NCI-H187 treated with DMSO at 0.1 percent for 48 hours (cell line): ENCODE data around the gene GSTM1.
"Not testable (repeated sequence)": the region's sequence is repeated elsewhere in the genome, so short reads cannot be mapped to it uniquely, and the experiment has no call there.

ENCODE experiments used
- DNase-seq: peaks from one replicate; lab custom pipeline; 2025; lab: John Stamatoyannopoulos, UW

The GSTM1 gene

DNA sequence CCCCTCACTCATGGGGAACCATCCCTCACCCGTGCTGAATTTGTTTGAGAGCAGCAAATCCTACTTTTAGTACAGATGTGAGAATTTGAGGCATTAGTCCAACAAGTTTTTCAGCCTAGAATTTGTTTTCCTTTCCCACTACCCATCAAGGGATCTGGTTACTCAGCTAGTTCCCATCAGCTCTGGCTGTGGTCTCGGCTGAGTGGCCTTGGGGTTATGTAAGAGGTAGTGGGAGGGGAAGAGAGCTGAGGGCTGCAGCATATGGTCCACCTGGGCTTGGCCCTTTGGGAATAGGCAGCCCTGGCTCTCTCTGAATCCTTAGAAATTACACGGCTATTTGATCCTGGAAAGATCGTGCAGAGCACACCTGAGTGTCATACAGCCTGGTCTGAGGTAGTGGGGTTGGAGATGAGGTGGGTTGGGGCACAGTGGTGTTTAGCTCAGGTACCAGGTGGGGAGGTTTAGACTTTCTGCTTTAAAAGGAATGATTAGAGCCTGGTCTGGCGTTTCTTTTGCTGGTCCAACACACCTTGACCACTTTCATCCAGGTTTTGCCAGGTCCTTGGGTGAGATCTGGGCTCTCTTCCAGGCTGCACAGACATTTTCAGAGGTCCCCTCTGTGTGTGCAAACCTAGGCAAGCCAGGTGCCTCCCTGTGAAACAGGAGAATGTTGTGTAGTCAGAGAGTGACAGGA, 27.5 kb upstream of the GSTM1 start:
- DNase-seq: peak; percentile 81

DNA sequence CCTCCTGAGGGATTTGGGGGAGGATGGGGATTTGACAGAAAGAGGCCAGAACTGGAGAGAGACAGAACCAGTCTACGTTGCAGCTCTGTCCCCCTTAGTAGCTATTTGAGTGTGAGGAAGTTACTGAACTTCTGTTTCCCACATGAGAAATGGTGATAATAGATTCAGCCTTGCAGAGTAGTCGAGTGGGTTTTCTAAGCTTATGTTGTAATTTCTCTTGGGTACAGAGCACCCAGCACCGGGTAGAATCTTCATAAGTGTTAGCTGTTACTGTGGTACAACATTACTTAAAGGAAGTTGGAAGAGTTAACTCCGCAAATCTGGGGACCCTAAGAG, 27.0 kb upstream of the GSTM1 start:
- not testable (repeated sequence) for DNase-seq

DNA sequence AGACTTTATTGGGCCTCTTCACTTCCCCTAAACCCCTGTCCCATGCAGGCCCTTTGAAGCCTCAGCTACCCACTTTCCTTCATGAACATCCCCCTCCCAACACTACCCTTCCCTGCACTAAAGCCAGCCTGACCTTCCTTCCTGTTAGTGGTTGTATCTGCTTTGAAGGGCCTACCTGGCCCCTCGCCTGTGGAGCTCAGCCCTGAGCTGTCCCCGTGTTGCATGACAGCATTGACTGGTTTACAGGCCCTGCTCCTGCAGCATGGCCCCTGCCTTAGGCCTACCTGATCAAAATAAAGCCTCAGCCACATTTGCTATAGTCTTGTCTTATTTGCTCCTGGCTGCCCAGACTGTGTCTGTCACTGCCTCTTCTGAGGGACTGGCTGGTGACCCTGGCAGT, 26.2 kb upstream of the GSTM1 start:
- DNase-seq: no peak

DNA sequence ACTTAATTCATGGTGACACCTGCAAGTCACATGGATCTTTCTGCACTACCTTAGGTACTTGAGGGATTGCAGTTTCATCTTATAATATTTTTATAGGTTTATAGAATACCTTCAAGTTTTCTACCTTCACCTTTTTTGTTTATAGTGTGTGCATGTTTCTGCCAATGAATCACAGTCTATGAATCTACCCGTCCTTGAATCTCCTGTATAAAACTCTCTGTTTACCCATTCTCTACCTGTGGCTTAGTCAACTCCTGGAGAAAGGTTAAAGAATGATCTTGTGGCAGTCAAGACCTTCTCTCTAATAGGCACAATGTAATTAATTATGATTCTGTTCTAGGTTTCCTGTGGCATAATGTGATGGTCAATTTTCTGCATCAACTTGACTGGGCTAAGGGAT, 22.9 kb upstream of the GSTM1 start:
- no peak for DNase-seq

DNA sequence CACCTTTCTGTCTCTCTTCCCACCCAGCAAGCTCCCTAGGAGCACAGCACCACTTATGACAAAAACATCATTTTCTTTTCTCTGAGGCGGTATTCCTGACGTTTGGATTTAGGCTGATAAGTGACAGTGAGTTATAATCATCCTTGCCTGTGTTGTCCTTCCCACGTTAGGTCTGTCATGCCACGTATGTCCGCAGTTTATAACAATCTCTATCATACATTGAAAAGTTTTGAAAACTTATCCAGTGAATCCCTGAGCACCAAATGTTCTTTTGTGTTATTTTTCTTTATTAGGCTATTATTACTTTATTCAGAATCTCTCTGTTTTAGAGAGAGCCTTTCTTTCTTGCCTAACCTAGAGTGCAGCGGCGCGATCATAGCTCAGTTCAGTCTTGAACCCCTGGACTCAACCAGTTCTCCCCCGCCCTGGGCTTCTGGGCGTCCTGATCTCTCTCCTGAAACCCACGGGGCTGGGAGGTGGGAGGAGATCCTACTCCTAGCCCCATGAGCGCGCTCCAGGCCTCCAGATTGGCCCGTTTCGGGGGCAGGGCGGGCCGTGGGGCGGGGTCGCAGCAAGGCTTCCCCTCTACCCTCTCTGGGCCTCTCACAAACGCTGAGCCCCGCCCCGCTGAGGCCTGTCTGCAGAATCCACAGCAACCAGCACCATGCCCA, 20.0 kb upstream of the GSTM1 start, which contains the start of gene GSTM2:
GSTM2 (plus strand) TSS at position 606 of the 671 bp plus-strand sequence; CDS start at position 665, 59 bp downstream.
- DNase-seq: no peak

DNA sequence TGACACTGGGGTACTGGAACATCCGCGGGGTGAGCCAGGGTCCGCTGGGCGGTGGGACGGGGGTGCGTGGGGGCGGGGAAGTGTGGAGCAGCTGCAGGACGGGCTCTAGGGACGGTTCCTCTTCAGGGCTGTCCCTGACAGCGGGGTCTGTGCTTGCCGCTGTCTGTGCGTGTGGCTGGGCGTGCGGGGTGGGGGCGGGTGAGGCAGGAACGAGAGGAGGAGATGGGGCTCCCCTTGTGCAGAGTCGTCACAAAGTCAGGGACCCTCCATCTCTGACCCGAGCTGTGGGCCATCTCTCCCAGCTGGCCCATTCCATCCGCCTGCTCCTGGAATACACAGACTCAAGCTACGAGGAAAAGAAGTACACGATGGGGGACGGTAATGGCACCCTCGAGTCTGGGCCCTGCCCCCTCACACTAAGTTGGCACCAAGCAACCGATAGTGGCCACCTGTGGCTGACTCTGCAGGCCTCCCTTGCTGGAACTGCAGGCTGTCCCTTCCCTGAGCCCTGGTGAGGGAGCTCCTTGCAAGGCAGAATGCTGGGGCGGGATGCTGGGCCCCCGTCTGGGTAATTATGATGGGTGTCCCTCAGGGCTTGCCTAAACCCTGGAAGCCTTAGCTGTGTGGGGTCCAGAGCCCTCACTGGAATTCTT, 19.4 kb upstream of the GSTM1 start:
- DNase-seq: no peak

GRCh38 chr1:109669246-109669948, 18.2 kb upstream of the GSTM1 start:
- DNase-seq: no peak

- DNase-seq: not testable (repeated sequence)
These were observed 17.7 kb upstream of the GSTM1 start for GRCh38 chr1:109669949-109670302.

- DNase-seq: no peak
These were observed 16.6 kb upstream of the GSTM1 start for GRCh38 chr1:109671067-109671466.

GRCh38 chr1:109673861-109674260, 13.8 kb upstream of the GSTM1 start:
- DNase-seq: not testable (repeated sequence)

DNA sequence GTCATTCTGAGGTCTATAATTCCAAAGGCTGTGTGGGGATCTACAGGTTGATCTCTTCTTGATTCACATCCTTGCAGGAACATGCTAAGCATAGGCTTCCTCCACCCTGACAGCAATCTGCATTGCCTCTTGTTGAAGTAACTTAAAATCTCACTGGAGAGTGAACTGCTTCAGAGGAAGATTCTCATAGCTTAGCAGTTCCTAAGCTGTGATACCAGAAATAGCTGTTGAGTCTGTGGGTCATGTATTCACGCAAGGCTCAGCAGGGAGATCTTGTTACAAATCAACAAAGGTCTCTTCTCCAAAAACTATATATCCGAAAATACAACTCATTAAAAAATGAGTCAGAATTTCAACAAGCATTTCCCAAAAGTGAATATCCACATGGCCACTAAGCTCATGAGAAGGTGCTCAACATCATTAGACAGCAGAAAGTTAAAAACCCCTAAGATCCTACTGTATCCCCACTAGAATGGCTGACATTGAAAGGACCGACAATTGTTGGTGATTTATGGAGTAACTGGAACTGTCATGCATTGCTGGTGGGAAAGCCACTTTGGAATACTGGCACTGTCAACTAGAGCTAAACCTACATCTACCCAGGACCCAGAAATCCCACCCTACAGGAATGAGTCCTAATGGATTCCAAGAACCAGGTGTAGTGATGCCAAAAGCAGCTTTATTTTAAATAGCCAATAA, 10.8 kb upstream of the GSTM1 start:
- not testable (repeated sequence) for DNase-seq

- no peak for DNase-seq
These were observed 10.2 kb upstream of the GSTM1 start for GRCh38 chr1:109677459-109677858.

GRCh38 chr1:109678637-109679036, 9.0 kb upstream of the GSTM1 start:
- DNase-seq: not testable (repeated sequence)

DNA sequence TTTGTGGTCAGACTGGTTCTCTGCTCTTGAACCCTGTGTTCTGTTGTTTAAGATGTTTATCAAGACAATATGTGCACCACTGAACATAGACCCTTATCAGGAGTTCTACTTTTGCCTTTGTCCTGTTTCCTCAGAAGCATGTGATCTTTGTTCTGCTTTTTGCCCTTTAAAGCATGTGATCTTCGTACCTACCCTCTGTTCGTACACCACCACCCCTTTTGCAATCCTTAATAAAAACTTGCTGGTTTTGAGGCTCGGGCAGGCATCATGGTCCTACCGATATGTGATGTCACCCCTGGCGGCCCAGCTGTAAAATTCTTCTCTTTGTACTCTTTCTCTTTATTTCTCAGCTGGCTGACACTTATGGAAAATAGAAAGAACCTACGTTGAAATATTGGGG, 2.8 kb upstream of the GSTM1 start:
- DNase-seq: not testable (repeated sequence)

DNA sequence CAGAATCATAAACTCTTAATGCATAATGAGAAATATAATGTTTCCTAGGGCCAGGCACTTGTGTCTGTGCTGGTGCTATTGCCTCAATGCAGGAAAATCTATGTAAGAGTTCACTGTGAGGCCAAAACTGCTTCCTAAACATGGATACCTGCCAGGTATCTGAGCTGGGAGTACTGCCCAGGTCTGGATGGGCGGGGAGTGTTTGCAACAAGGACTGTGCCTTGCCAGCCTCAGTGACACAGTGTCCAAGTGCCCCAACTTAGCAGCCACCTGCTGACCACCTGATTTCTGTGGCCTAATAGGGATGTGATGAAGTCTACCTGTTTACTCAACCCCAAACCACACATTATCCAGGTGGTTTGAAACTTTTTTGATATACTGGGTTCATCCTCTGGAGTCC, 2.2 kb upstream of the GSTM1 start:
- DNase-seq: not testable (repeated sequence)

DNA sequence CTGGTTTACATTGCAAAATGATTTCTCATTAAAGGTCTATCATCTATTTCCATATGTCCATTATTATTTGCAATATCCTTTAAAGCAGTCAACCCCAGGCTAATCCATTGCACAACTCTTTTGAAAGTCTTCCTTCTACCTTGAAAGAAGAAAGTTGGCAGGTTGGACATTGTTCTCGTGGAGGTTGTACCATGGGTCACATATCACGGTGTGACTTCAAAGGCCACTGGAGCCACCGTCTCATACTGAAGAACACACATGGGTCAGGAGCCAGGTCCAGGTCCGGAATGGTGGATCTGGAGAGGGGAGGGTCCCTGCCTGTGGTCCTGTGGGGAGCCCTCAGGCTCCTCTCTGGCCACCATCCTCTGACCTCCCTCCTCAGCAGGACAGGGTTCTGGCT, 1.7 kb upstream of the GSTM1 start:
- DNase-seq: not testable (repeated sequence)

- not testable (repeated sequence) for DNase-seq
These were observed 508 bp upstream of the GSTM1 start for GRCh38 chr1:109687109-109687508.

DNA sequence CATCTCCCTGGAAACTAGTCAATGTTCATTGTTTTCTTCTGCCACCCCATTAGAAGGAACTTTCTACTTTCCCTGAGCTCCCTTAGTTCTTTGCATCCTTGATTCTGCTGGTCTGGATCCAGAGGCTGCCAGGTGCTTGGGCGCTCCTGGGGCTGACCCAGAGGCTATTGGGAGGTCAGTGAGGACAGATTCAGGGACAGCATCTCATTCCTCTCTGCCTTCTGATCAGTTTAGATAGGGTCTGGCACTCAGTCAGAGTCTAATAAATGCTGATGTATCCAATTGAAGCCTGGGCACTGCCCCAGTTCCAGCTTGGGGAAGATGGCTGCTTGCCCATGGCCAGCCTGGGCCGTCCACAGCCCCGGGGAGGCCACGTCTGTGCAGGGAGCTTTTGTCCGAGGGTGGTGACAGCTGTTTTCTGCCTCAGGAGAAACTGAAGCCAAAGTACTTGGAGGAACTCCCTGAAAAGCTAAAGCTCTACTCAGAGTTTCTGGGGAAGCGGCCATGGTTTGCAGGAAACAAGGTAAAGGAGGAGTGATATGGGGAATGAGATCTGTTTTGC, 2.3 kb downstream of the GSTM1 start:
- no peak for DNase-seq

DNA sequence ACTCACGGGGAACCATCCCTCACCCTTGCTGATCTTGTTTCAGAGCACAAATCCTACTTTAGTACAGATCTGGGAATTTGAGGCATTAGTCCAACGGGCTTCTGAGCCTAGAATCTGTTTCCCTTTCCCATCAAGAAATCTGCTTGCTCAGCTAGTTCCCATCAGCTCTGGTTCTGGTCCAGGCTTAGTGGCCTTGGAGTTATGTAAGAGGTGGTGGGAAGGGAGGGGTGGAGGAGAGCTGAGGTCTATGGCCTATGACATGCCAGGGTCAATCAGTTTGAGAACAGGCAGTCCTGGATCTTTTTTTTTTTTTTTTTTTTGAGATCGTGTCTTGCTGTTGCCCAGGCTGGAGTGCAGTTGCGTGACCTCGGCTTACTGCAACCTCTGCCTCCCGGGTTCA, 4.1 kb downstream of the GSTM1 start:
- no peak for DNase-seq

DNA sequence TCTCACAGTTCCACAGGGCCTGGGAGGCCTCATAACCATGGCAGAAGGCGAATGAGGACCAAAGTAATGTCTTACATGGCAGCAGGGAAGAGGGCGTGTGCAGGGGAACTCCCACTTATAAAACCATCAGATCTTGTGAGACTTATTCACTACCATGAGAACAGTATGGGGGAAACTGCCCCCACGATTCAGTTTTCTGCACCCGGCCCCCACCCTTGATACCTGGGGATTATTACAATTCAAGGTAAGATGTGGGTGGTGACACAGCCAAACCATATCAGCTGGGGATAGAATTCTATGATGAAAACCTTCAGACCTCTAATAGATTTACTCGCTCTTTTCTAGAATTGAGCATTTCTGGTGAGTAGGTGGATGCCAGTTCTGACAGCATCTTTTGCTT, 6.8 kb downstream of the GSTM1 start:
- not testable (repeated sequence) for DNase-seq

GRCh38 chr1:109695138-109695537, 7.5 kb downstream of the GSTM1 start:
- not testable (repeated sequence) for DNase-seq

GRCh38 chr1:109697066-109697465, 9.4 kb downstream of the GSTM1 start:
- DNase-seq: no peak
